Measurements from ENCODE around the gene COPB1. TPM values are rescaled to one million over a fixed set of nuclear protein-coding genes. Genes with fewer than 3 reads are reported as not detected.

COPB1 gene
- total and polyA plus RNA-seq, 7 donors: 24.7 to 52.1 (median 35.1) TPM

GRCh38 chr11:14506532-14506931 lies 6.9 kb upstream of the COPB1 start:
- no peak for TF ChIP-seq CTCF (IDR thresholded peaks at IDR 0.05)
- Histone ChIP-seq H3K36me3 (ENCODE audit: insufficient read depth in 1 of 2, low read depth in 1 of 2) (peaks cover 23 to 85% of the 10 kb centered on the region in 2 donors), H3K9me3 (no peaks in the 10 kb centered on the region), H3K27me3 (ENCODE audit: insufficient read depth in 3 of 3, low read length in 2 of 3) (no peaks in the 10 kb centered on the region), H3K4me1 (no peaks in the 10 kb centered on the region), H3K27ac (no peak overlapping the region), H3K4me3 (no peak overlapping the region)
- WGBS, 3 donors: 87 to 94% (median 92%) methylated on average over 3 of the region's 3 CpGs
- intact Hi-C loops (cut with DNase I): loop anchor here in 1 of 2 donors (5.0 kb wide), 1 partner anchor 44 kb away; no protein-coding TSS in a partner anchor
- peak; percentile 28 to 78 (median 57) for ATAC-seq
- DNase-seq: no peak

- WGBS, 3 donors: 81 to 96% (median 94%) methylated on average over 1 of the region's 1 CpG
Observed at GRCh38 chr11:14503023-14503422, 3.4 kb upstream of the COPB1 start.

GRCh38 chr11:14502039-14502438 lies 2.4 kb upstream of the COPB1 start:
- H3K36me3 ChIP-seq (ENCODE audit: insufficient read depth in 1 of 2, low read depth in 1 of 2): peaks cover 12 to 56% of the 10 kb centered on the region in 2 donors
- 95 to 98% (median 96%) methylated on average over 4 of the region's 4 CpGs for WGBS, 3 donors
- no peak overlapping the region for H3K27ac ChIP-seq
- DNase-seq: no peak
- no peaks in the 10 kb centered on the region for H3K27me3 ChIP-seq (ENCODE audit: insufficient read depth in 3 of 3, low read length in 2 of 3)
- no peak overlapping the region for H3K4me3 ChIP-seq
- no peak for TF ChIP-seq CTCF (IDR thresholded peaks at IDR 0.05)
- H3K4me1 ChIP-seq: peaks cover 22% of the 10 kb centered on the region
- ATAC-seq: no peak
- no peaks in the 10 kb centered on the region for H3K9me3 ChIP-seq
- intact Hi-C loops (cut with DNase I): no loop called here

More at GRCh38 chr11:14503023-14503422, 3.4 kb upstream of the COPB1 start:
- no peak for TF ChIP-seq CTCF (IDR thresholded peaks at IDR 0.05)
- no peak overlapping the region for H3K27ac ChIP-seq
- peaks cover 13 to 56% of the 10 kb centered on the region in 2 donors for H3K36me3 ChIP-seq (ENCODE audit: insufficient read depth in 1 of 2, low read depth in 1 of 2)
- no peak for ATAC-seq
- intact Hi-C loops (cut with DNase I): no loop called here
- no peak overlapping the region for H3K4me3 ChIP-seq
- no peaks in the 10 kb centered on the region for H3K9me3 ChIP-seq
- DNase-seq: no peak
- no peaks in the 10 kb centered on the region for H3K27me3 ChIP-seq (ENCODE audit: insufficient read depth in 3 of 3, low read length in 2 of 3)
- peaks cover 13% of the 10 kb centered on the region for H3K4me1 ChIP-seq

GRCh38 chr11:14500181-14500651 lies 605 bp upstream of the COPB1 start:
- no peak for DNase-seq
- TF ChIP-seq CTCF (IDR thresholded peaks at IDR 0.05): no peak
- Histone ChIP-seq H3K36me3 (ENCODE audit: insufficient read depth in 1 of 2, low read depth in 1 of 2) (peaks cover 2 to 56% of the 10 kb centered on the region in 2 donors), H3K9me3 (no peaks in the 10 kb centered on the region), H3K4me1 (peaks cover 33% of the 10 kb centered on the region), H3K27ac (peak overlapping the region; percentile 81), H3K27me3 (ENCODE audit: insufficient read depth in 3 of 3, low read length in 2 of 3) (no peaks in the 10 kb centered on the region), H3K4me3 (peak overlapping the region; percentile 73)
- WGBS, 3 donors: 1 to 2% (median 1%) methylated on average over 6 of the region's 6 CpGs
- ATAC-seq: peak in 3 of 4 donors; percentile 32 to 65 (median 48)
- intact Hi-C loops (cut with DNase I): no loop called here

GRCh38 chr11:14499178-14499559 lies 442 bp downstream of the COPB1 start:
- DNase-seq: no peak
- TF ChIP-seq CTCF (IDR thresholded peaks at IDR 0.05): no peak
- intact Hi-C loops (cut with DNase I): no loop called here

More at GRCh38 chr11:14499178-14499559, 442 bp downstream of the COPB1 start:
- Histone ChIP-seq H3K27me3 (ENCODE audit: insufficient read depth in 3 of 3, low read length in 2 of 3) (no peaks in the 10 kb centered on the region), H3K9me3 (no peaks in the 10 kb centered on the region), H3K4me1 (peaks cover 33% of the 10 kb centered on the region), H3K4me3 (peak overlapping the region; percentile 73), H3K27ac (peak overlapping the region; percentile 81), H3K36me3 (ENCODE audit: insufficient read depth in 1 of 2, low read depth in 1 of 2) (peaks cover 2 to 56% of the 10 kb centered on the region in 2 donors)
- 1% methylated on average over 15 to 19 of the region's 19 CpGs for WGBS, 3 donors
- ATAC-seq: peak; percentile 31 to 59 (median 40)

All from psoas muscle (tissue), 8 donors.